Urinary bladder (tissue), 4 donors: ENCODE data around the gene WWC2. TPM values are rescaled to one million over a fixed set of nuclear protein-coding genes. Genes with fewer than 3 reads are reported as not detected.

Source experiments
- DNase-seq: peaks from one replicate; pipeline ENCODE4 v3.0.0-alpha.2; 2015; ENCODE audit errors: extremely low spot score
- H3K27ac ChIP-seq: one replicate; pipeline ENCODE4 v1.5.1; 2013; ENCODE audit warnings: low read depth, mild to moderate bottlenecking, moderate library complexity
- H3K36me3 ChIP-seq: one replicate; pipeline ENCODE4 v1.6.1; 2013; ENCODE audit warnings: mild to moderate bottlenecking, moderate library complexity; ENCODE audit not compliant: insufficient read depth
- H3K4me1 ChIP-seq: one replicate; pipeline ENCODE4 v1.6.1; 2013; ENCODE audit warnings: mild to moderate bottlenecking, moderate library complexity; ENCODE audit not compliant: insufficient read depth
- H3K4me3 ChIP-seq: one replicate; pipeline ENCODE4 v1.5.1; 2013; ENCODE audit warnings: low read depth, low read length
- WGBS: extraction: QIAGEN DNeasy Blood & Tissue Kit; methylation state at CpG from one replicate; pipeline ENCODE4 v1.1.7; 2013; 5-methylcytosine and 5-hydroxymethylcytosine counted together
- polyA plus RNA-seq: library from polyadenylated mRNA; stranded (reverse); fragments of 200-250 nt; gene quantifications from one replicate; pipeline ENCODE4 v1.2.3, GENCODE V29; 2013
- total RNA-seq: library from RNA; depleted of rRNA; stranded (reverse); fragments of >200 nt; gene quantifications from one replicate; pipeline ENCODE4 v1.2.3, GENCODE V29; 2014
- donor health status: healthy with polysubstance abuse.
- donor health status: healthy.

WWC2 gene
- total and polyA plus RNA-seq, 2 donors = 10.8 to 42.0 TPM

DNA sequence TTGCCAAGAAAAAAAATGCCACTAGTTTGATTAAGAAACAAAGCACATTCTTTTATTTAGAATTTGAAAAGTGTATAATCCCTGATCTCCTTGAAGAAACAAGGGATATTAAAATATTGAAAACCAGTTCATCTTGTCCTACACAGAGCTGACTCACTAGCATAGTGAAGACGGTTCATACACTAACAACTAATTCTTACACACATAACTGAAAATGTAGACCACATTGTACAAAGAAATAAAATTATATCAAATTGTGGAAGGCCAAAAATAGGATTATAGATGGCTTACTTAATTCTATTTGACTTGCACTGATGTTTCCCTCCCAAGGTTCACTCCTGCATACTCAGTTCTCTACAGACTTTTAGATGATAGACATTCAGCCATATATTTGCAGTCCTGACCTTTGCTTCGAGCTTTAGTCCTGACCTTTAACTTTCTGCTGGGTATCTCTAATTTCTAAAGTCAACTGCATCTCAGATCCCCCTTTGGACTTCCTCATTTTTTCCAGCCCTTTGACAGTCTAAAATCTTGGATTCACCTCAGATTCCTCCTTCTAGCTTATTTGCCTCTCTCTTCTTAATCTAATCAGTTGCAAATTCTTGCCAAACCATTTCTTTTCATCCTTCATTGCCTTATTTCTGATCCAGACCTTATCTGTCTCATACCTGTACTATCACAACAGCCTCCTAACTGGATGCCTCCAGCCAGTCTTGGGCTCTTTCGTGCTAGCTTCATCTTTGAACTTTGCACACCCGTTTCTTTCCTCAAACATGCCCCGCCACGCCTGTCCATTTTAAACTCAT is 4.5 kb upstream of the WWC2 start:
- WGBS = 72% methylated on average over 6 of the region's 6 CpGs
- Histone ChIP-seq H3K36me3 (no peaks in the 10 kb centered on the region), H3K4me1 (peaks cover 2% of the 10 kb centered on the region), H3K27ac (no peak overlapping the region), H3K4me3 (no peak overlapping the region)
- no peak for DNase-seq

DNA sequence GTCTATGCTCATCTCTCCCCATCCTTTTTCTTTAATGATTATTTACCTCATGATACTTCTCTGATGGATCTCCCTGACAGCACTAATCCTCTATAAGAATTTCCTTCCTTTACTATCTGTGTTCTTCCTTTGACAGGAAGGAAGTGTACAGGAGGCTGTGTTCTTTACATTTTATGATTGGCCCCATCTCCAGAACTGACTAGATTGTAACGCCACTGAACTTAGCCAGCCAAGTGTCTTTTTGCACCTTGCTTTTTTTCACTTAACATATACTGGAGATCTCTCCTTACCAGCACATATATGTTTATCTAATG is 3.9 kb upstream of the WWC2 start:
- Histone ChIP-seq H3K4me1 (peaks cover 2% of the 10 kb centered on the region), H3K36me3 (no peaks in the 10 kb centered on the region), H3K27ac (no peak overlapping the region), H3K4me3 (no peak overlapping the region)
- no peak for DNase-seq
- 75% methylated on average over 1 of the region's 1 CpG for WGBS

DNA sequence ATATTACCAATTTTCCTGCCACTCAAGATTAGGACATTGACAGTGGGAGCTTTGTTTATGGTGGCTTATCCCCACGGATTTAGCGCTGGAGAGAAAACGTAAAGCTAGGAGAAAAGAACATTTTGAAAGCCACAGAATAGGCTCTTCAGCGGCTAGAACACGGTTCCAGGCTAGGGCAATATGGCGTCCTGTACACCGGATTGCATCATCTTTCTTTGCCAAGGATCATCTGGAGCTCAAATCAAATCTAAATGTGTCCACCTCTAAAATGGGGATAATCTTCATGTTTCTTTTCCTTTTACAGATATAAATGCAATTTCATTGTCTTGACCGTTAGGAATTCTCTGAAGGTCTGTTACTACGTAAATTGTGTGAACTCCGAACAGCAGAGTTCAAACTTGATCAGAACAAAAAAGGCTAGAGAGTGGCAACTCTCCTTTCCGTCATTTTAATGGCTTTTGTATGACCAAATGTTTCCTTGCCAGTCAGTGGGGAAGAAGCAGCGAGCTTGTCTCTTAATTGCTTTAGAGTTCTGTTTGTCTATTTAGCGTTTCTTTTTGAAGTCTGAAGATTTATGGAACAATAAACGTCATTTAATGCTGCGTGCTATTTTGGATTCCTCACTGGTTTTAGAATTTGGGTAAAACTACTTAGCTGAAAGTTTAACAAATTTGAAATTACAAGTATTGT is 2.6 kb upstream of the WWC2 start:
- H3K4me1 ChIP-seq = peaks cover 2% of the 10 kb centered on the region
- no peak for DNase-seq
- no peak overlapping the region for H3K27ac ChIP-seq
- WGBS = 89% methylated on average over 15 of the region's 15 CpGs
- no peaks in the 10 kb centered on the region for H3K36me3 ChIP-seq
- no peak overlapping the region for H3K4me3 ChIP-seq

GRCh38 chr4:183097231-183098018 is 1.6 kb upstream of the WWC2 start:
- 61% methylated on average over 43 of the region's 43 CpGs for WGBS
- Histone ChIP-seq H3K4me1 (peaks cover 2% of the 10 kb centered on the region), H3K36me3 (no peaks in the 10 kb centered on the region), H3K4me3 (peak overlapping the region; percentile 89), H3K27ac (no peak overlapping the region)
- DNase-seq = no peak

GRCh38 chr4:183098019-183098722 is 886 bp upstream of the WWC2 start:
- Histone ChIP-seq H3K27ac (peak overlapping the region; percentile 89), H3K4me3 (peak overlapping the region; percentile 89), H3K36me3 (no peaks in the 10 kb centered on the region), H3K4me1 (peaks cover 2% of the 10 kb centered on the region)
- WGBS = 2% methylated on average over 79 of the region's 79 CpGs
- no peak for DNase-seq

DNA sequence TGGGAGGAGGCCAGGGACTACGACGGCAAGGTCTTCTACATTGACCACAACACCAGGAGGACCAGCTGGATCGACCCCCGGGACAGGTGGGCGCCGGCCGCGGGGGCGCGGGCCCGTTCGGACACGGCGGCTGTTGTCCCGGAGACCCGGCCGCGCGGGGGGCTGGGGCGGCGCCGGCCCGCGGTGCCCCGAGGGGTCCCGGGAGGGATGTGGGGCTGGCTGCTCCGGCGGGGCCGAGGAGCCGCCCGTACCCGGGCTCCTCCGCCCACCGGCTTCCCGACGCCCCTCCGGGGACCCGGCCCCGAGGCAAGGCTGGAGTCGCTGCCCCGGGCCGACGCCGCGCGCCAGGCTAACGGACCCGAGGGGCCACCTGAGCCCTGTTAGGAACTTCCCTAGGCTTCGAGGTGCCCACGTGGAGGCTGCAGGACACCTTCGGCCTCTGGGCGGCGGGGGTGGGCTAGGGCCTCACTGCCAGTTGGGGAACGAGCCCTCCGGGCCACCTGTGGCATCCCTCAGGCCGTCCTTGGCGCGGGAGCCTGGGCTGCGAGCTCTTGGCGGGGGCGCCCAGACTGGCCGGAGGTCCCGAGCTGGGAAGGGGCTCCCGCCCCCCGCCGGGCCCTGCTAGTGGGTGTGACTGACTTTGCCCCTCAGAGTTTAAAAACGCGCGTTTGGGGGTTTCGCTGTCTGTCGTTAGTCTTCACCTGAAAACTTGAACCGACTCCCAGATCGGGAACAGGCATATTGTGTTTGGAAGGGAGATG is 660 bp downstream of the WWC2 start:
- peak overlapping the region; percentile 89 for H3K4me3 ChIP-seq
- 1% methylated on average over 73 of the region's 73 CpGs for WGBS
- no peaks in the 10 kb centered on the region for H3K36me3 ChIP-seq
- no peak for DNase-seq
- peaks cover 2% of the 10 kb centered on the region for H3K4me1 ChIP-seq
- peak overlapping the region; percentile 89 for H3K27ac ChIP-seq

DNA sequence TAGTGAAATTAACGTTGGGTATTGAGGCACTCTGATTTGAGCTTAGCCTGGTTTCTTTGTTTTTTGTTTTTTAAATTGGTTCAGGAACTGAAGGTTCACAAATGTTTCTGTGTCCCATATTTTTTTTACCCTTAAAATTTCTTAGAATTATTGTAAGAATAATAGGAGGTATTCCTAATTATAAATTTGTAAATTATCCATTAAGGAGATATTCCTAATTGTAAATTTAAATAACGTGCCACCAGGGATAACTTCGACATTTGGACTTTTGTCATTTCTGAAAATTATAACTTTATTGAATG is 1.2 kb downstream of the WWC2 start:
- Histone ChIP-seq H3K4me1 (peaks cover 2% of the 10 kb centered on the region), H3K36me3 (no peaks in the 10 kb centered on the region), H3K27ac (no peak overlapping the region), H3K4me3 (peak overlapping the region; percentile 89)
- WGBS = 49% methylated on average over 3 of the region's 3 CpGs
- DNase-seq = no peak

- H3K27ac ChIP-seq = no peak overlapping the region
- WGBS = 50% methylated on average over 6 of the region's 6 CpGs
- H3K4me3 ChIP-seq = no peak overlapping the region
- peaks cover 2% of the 10 kb centered on the region for H3K4me1 ChIP-seq
- DNase-seq = no peak
- H3K36me3 ChIP-seq = no peaks in the 10 kb centered on the region
These were observed 1.8 kb downstream of the WWC2 start for GRCh38 chr4:183100827-183101226.

DNA sequence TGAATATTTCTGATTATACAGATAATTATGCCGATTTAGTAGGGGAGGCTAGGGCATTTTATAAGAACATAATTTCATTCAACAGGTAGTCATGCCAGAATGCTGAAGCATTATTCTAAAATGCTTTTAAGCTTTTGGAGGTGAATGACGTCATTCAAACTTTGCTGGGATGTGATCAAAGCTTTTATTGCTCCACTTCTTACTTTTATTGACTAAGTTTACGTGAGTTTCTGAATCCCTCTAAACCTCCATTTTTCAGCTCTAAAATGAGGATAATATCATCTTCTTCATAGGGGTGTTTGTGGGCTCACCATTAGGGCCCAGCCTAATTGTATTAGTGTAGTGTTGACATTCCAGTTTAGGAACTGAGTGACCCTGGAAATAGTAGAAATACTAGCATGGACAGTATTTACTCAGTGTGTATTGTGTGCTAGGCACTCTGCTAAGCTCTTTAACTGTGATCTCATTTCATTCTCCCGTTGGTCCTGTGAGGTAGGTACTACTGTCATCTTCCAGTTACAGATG is 3.0 kb downstream of the WWC2 start:
- no peak for DNase-seq
- Histone ChIP-seq H3K36me3 (no peaks in the 10 kb centered on the region), H3K4me1 (peaks cover 2% of the 10 kb centered on the region), H3K4me3 (no peak overlapping the region), H3K27ac (no peak overlapping the region)
- 67% methylated on average over 4 of the region's 4 CpGs for WGBS

GRCh38 chr4:183105092-183105491 is 6.0 kb downstream of the WWC2 start:
- WGBS = 97% methylated on average over 5 of the region's 5 CpGs
- DNase-seq = no peak

DNA sequence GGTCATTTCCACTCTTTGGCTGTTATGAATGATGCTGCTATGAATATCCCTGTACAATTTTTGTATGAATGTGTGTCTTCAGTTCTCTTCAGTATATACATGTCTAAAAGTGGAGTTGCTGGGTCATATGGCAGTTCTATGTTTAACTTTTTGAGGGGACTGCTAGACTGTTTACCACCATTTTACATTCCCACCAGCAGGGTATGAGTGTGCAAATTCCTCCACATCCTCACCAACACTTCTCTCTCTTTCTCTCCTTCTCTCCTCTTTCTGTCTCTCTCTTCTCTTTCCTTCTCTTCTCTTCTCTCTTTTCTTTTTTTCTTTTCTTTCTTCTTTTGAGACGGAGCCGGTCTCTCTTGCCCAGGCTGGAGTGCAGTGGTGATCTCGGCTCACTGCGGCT is 7.8 kb downstream of the WWC2 start:
- Histone ChIP-seq H3K4me3 (no peak overlapping the region), H3K36me3 (no peaks in the 10 kb centered on the region), H3K27ac (no peak overlapping the region), H3K4me1 (no peaks in the 10 kb centered on the region)
- DNase-seq = no peak
- 98% methylated on average over 4 of the region's 4 CpGs for WGBS

More at GRCh38 chr4:183105092-183105491, 6.0 kb downstream of the WWC2 start:
- H3K36me3 ChIP-seq = no peaks in the 10 kb centered on the region
- no peak overlapping the region for H3K4me3 ChIP-seq
- no peaks in the 10 kb centered on the region for H3K4me1 ChIP-seq
- no peak overlapping the region for H3K27ac ChIP-seq

GRCh38 chr4:183107891-183108459 is 8.9 kb downstream of the WWC2 start:
- DNase-seq = no peak
- no peak overlapping the region for H3K4me3 ChIP-seq
- H3K27ac ChIP-seq = no peak overlapping the region
- no peaks in the 10 kb centered on the region for H3K4me1 ChIP-seq
- no peaks in the 10 kb centered on the region for H3K36me3 ChIP-seq
- 93% methylated on average over 5 of the region's 5 CpGs for WGBS
